Measurements from ENCODE around the gene KRT6C.
A peak's percentile ranks its signal among the peaks of the same experiment; 100 is the strongest.
"Not testable (repeated sequence)": the region's sequence is repeated elsewhere in the genome, so short reads cannot be mapped to it uniquely, and the experiment has no call there.

Gene KRT6C

GRCh38 chr12:52499806-52500560 is 26.4 kb upstream of the KRT6C start:
- peak; percentile 78 for DNase-seq

- no peak for DNase-seq
These were observed 25.3 kb upstream of the KRT6C start for GRCh38 chr12:52498946-52499345.

- no peak for DNase-seq
These were observed 24.4 kb upstream of the KRT6C start for GRCh38 chr12:52497975-52498374.

- DNase-seq: peak; percentile 88
These were observed 23.0 kb upstream of the KRT6C start for GRCh38 chr12:52496590-52497071.

GRCh38 chr12:52496054-52496453 is 22.4 kb upstream of the KRT6C start:
- DNase-seq: no peak

GRCh38 chr12:52495389-52495788 is 21.8 kb upstream of the KRT6C start:
- DNase-seq: peak; percentile 27

GRCh38 chr12:52494518-52494917 is 20.9 kb upstream of the KRT6C start:
- peak; percentile 73 for DNase-seq

- no peak for DNase-seq
These were observed 20.5 kb upstream of the KRT6C start for GRCh38 chr12:52494100-52494499.

- DNase-seq: no peak
These were observed 19.6 kb upstream of the KRT6C start, which contains the start of gene KRT6A for GRCh38 chr12:52493172-52493571. KRT6A (minus strand) TSS chr12:52493257; CDS start chr12:52493188, 69 bp downstream.

- not testable (repeated sequence) for DNase-seq
These were observed 18.8 kb upstream of the KRT6C start for GRCh38 chr12:52492405-52492804.

GRCh38 chr12:52491495-52491894 is 17.9 kb upstream of the KRT6C start:
- not testable (repeated sequence) for DNase-seq

- DNase-seq: no peak
These were observed 15.1 kb upstream of the KRT6C start for GRCh38 chr12:52488736-52489135.

GRCh38 chr12:52487744-52488443 is 14.3 kb upstream of the KRT6C start:
- not testable (repeated sequence) for DNase-seq

GRCh38 chr12:52487211-52487610 is 13.6 kb upstream of the KRT6C start:
- DNase-seq: no peak

GRCh38 chr12:52486166-52487105 is 12.8 kb upstream of the KRT6C start:
- no peak for DNase-seq

GRCh38 chr12:52480073-52480472 is 6.5 kb upstream of the KRT6C start:
- no peak for DNase-seq

- no peak for DNase-seq
These were observed 4.0 kb upstream of the KRT6C start for GRCh38 chr12:52477651-52478050.

GRCh38 chr12:52474212-52474611 is 607 bp upstream of the KRT6C start:
- DNase-seq: no peak

GRCh38 chr12:52469853-52470252 is 3.8 kb downstream of the KRT6C start:
- no peak for DNase-seq

- DNase-seq: no peak
These were observed 8.7 kb downstream of the KRT6C start for GRCh38 chr12:52464897-52465296.

- DNase-seq: no peak
These were observed 11.9 kb downstream of the KRT6C start for GRCh38 chr12:52461693-52462092.

GRCh38 chr12:52458861-52459260 is 14.7 kb downstream of the KRT6C start:
- no peak for DNase-seq

- no peak for DNase-seq
These were observed 17.8 kb downstream of the KRT6C start for GRCh38 chr12:52455821-52456220.

Measured in fibroblast of skin of scalp (primary cell).